Daoy (cell line): ENCODE data around the gene HAUS3. TPM values are rescaled to one million over a fixed set of nuclear protein-coding genes. Genes with fewer than 3 reads are reported as not detected.
"Not testable (repeated sequence)": the region's sequence is repeated elsewhere in the genome, so short reads cannot be mapped to it uniquely, and the experiment has no call there.

Experiments used
- DNase-seq: peaks from one replicate; pipeline ENCODE4 v3.0.0-alpha.2; 2015; ENCODE audit warnings: low read depth
- total RNA-seq: library from RNA; depleted of rRNA; stranded (reverse); fragments of >200 nt; shearing (Covaris generic); gene quantifications from 2 replicates; pipeline ENCODE4 v1.2.3, GENCODE V29; 2014

Gene HAUS3
- total RNA-seq, 1 experiment from 2014 or later: 13.4 TPM

DNA sequence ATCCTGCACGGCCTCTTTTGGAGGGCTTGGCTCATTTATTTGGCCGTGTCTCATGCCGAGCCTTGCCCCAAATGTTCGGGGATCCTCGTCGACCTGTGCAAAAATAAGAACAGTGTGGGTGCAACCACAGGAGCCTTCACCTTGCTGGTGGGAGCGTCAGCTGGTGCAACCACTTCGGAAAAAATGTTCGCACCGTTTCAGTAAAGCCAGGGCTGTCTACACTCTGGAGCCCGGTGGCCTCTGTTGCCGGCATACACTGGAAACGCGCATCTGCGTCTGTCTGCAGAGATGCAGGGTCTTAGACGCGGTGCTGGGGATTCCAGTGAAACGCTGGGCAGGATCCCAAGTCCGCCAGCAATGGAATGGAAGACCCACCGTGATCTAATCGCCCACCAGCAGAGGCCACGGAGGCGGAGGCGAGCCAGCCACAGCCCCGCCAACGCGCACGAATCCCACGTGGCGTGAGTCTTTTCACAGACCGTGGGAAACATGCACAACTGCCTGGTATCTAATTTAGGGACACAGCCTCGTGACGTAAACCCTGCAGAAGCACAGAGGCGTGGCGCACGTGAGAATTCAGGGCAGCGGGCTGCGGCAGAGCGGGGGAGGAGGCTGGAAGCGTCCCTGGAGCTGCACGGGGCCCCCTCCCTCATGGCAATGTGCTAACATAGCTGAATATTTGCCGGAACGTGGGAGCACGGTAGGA lies 33.8 kb upstream of the HAUS3 start:
- no peak for DNase-seq

DNA sequence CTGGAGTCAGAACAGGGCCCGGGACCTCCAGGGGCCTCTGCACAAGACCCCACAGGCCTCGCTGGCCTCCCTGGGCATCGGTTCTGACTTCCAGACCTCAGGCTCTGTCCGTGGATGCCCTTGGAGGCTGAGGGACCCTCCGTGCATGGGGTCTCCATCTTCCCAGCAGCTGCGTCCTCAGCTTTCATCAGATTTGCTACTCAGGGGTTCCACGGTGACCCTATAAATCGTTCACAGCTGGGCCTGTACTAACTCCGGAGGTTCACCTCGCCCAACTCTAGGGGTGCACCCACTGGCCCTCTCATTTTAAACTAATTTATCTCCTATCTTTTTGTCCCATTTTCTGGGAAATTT lies 33.1 kb upstream of the HAUS3 start:
- not testable (repeated sequence) for DNase-seq

DNA sequence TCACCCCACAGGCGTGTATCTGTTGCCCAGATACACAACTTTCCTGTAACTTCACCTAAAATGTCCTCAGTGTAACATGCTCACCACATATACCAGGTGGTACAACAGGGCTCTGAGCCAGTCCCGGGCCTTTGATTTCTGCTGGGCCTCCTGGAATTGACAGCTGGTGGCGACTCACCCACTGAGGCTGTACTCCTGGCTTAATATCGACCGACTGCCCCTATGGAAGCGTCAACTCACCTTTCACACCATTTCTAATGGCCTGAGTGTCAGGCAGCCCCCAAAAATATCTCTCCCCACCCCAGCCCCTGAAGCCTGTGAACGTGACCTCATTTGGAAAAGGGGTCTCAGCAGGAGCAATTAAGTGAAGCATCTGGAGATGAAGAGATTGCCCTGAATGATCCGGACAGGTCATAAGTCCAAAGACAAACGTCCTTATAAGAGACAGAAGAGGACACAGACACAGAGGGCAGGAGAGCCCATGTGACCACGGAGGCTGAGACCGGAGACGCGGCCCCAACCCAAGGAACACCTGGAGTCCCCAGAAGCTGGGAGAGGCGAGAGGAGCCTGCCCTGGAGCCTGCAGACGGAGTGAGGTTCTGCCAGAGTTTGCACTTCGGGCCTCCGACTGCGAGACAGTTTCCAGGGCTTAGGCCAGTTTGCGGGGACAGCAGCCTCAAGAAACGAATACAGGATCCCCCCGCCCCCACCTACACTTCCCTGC lies 32.6 kb upstream of the HAUS3 start:
- no peak for DNase-seq

- DNase-seq: no peak
These were observed 31.9 kb upstream of the HAUS3 start for GRCh38 chr4:2273657-2274319.

DNA sequence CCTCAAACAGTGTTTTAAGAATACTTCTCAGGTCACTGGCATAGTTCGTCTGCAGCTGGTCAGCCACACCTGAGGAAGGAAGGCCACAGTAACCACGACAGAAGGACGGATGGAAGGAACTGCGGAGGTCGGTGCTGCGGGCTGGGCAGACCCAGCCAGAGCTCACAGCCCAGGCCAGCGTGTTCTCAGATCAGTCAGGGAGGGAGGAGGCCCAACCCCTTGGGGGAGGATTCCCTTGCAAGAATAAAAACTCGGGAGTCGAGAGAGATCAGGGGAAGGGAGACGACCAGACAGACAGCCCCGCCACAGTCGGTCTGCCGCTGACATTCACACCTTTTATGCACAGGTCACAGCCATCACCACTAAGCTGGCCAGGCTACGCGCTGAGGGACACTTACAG lies 31.3 kb upstream of the HAUS3 start:
- DNase-seq: no peak

- DNase-seq: no peak
These were observed 30.9 kb upstream of the HAUS3 start for GRCh38 chr4:2272828-2273120.

- no peak for DNase-seq
These were observed 30.3 kb upstream of the HAUS3 start for GRCh38 chr4:2272026-2272827.

DNA sequence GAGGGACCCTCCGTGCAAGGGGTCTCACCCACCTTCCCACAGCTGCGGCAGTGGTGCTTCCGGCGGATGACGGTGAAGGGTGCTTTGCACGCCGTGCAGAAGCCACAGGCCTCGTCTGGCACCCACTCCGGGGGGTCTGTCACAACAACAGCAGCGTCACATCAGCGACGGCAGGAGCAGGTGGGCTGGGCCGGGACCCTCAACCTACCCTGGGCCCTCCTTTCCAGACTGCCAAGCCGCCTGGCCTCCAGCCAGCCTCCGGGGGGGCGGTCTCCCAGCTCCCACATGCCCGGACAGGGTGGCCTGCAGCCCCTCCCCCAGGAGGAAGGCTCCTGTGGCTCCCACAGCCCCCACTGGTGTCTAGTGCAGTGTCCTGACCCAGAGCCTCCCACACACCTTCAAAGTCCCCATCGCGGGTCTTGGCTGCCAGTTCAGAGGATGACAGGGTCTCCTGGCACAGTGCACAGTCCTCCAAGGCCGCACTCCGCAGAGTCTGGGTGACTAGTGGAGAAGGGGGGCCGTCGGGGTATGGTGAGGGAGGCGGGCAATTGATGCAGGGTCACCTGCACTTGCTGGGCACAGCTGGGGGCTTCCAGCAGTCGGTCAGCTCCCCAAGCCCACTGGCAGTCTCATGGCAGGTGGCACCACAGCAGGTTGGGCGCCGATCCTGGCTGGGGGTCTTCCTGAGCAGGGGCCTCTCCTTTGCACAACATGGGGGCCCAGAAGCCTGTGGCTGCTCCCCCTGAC lies 29.5 kb upstream of the HAUS3 start:
- no peak for DNase-seq

GRCh38 chr4:2270341-2271165 lies 28.6 kb upstream of the HAUS3 start:
- no peak for DNase-seq

DNA sequence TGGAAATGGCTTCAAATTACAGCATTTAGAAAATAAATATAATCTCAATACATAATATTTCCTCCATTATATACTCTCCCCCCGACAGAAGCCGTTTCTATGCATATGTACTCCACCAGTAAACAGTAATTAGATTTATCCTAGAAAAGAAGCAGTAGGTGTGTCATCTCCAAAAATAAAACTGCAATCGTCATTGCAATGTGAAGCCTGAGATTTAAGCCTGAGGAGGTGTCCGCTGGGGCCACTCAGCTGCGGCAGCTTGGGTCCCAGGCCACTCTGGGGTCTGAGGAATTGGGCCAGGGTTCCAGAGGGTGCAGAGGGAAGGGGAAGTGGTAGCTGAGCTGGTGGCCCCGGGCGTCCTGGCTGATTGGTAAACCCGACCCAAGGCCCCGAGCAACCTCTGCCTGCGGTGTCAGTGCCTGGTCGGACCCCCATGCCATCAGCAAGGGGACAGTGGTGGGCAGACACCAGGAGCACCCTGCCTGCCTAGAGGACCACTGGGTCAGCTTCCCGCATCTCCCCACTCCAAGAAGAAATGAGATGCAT lies 27.8 kb upstream of the HAUS3 start:
- DNase-seq: no peak

GRCh38 chr4:2269206-2269531 lies 27.2 kb upstream of the HAUS3 start:
- DNase-seq: no peak

DNA sequence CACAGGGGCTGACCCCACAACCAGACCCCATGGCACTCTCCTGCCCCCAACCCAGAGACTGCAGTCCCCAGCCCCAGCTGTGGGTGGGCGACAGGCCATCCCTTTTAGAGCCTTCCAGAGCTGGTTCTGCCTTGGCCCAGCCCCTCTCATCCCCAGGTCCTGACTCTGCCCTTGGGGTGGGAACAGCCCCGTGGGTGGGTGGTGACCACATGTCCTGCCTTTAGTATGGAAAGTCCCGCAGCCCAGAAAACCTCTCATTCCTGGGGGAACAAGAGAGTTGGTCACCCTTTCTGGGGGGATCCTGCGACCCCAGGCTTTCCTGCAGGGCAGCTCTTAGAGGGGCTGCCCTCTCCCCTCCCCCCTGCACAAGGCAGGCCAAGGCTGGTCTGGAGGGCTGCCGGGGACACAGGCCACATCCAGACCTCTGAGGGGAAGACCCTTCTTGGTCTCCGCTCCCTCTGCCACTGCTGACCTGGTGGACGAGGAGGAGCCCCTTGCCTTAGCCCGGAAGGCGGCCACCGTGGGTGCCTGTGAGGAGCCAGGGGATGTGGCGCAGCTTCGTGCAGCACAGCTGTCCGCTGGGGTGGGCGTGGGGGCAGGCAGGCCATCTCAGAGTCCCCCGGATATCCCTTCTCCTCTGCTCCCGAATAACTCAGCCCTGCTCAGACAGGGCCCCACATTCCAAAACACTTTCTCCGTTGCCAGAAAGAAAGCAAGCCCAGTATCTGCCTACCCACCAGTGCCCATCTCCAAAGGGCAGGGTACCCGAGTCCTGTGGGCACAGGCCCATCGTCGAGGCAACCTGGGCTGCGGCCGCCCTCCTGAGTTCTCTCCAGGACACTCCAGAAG lies 26.7 kb upstream of the HAUS3 start:
- no peak for DNase-seq

DNA sequence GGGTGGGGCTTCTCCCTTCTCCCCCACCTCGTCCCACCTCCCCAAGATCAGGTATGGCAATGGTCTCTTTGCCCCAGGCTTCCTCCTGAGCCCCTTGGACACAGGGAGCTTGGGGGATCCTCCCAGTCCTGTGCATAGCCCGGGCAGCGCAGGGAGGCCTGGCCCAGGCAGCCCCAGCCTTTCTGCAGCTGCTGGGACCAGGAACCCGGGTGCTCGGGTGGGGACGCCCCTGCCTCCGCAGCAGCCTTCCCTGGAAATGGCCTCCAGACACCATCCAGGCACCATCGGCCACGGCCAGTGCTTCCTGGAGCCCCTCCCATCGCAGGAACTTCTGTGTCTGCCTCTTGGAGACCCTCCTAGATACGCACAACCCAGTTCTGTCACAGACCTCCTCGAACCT lies 25.9 kb upstream of the HAUS3 start:
- DNase-seq: no peak

DNA sequence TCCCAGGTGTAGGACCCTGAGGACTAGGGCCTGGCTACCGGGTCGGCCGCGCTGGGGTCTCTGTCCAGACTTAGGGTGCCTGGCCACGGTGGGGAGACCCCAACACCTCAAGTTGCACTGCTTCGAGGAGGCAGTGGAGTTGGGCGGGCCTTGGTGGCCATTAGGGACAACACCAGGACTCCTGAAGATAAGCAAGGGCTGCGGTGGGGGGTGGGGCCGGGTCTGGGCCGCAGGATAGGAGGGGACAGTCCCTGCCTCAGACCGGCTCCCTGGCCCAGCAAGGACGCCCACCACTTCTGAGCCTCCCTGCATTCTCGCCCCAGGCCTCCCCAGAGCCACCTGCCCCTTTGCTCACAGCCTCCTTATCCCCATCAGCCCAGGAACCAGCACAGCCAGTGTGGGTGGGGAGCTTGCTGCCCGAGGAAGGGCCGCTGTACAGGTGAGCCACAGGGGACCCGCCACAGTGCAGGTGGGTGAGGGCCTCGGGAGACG lies 25.4 kb upstream of the HAUS3 start:
- no peak for DNase-seq

- no peak for DNase-seq
These were observed 24.9 kb upstream of the HAUS3 start for GRCh38 chr4:2266821-2267220.

DNA sequence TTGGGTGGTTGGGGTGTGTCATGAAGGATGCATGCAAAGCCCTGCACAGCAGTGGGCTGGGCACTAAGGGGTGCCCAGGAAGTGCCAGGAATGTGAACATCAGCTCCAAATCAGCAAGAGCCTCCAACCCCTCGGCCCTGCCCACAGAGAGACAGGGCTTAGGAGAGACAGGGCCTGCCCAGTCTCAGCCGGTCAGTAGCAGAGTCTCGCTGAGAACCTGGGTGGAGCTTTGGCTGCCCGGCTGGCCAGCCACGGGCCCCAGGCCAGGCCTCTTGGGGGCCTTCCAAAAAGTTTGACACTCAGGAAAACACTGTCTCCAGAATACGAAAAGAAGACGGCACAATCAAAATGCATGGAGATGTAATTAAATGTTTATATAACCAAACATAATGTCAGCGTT lies 24.3 kb upstream of the HAUS3 start:
- no peak for DNase-seq

DNA sequence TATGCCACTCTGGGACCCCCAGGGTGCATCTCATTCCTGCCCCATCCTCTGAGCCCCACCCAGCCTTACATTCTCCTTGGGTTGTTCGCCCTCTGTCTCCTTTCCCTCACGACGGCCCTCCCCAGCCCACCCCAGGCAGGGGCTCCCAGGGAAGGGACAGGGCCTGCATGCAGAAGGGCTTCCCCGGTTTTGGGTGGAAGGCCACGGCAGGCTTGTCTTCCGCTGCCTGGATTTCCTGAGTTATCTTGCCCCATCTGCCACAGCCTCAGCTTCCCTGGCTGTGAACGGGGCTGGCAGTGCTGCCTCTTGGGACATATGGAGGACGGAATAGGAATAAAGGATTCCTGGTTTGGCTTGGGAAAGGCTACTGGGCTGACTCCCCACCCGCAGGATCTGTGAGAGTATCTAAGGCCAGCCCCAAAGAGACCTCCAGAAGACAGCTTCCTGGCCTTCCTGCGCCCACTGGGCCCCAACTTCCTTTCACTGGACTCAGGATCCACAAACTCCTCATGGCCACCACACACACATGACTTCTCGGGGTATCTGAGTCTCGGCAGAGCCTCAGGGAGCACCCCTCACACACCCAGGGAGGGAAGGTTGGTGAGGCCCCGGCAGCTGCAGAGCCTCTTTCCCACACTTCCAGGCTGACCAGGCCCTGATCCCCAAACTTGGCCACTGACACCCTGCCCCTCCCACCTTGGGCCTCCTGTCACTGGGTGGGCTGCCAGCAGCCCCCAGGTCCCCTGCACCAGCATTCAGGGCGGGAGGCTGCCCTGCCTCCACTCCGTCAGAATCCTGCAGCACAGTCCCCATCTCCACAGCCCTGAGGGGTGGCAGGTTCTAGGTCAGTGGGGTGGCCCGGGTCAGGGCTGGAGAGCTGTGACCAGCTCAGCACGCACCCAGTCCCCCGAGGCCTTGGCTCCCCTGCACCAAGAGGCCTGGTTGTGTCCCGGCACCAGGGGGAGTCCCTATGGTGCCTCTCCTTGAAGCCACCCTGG lies 23.5 kb upstream of the HAUS3 start:
- no peak for DNase-seq

DNA sequence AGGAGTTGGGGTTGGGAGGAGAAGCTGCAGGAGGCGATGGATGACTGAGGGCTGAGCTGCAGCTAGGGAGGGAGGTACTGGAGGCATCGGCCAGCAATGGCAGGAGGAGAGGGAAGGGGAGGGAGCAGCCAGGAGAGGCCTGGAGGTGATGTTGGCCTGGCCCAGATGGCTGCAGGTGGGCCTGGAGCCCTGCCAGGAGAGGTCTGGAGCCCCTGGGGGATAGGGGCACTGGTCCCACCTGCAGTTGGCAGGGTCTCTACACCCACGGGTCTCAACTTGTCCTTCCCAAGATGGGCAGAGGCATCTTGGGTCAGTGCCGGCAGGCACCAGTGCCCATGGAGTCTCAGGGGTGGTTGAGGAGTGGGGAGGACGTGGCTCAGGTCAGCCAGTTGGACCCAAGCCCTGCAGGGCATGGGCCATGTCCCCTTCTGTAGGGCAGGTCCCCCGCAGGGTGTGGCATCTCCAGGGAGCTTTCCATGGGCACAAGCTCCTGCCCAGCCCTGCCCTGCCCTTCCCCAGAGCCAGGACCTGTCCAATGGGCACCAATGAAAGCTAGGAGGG lies 22.6 kb upstream of the HAUS3 start:
- no peak for DNase-seq
